Measurements from ENCODE around the gene MEIS1. TPM values are rescaled to one million over a fixed set of nuclear protein-coding genes. Genes with fewer than 3 reads are reported as not detected.
A peak's percentile ranks its signal among the peaks of the same experiment; 100 is the strongest.

MEIS1 gene
- total and polyA plus RNA-seq, 5 experiments from 2014 or later: not detected

DNA sequence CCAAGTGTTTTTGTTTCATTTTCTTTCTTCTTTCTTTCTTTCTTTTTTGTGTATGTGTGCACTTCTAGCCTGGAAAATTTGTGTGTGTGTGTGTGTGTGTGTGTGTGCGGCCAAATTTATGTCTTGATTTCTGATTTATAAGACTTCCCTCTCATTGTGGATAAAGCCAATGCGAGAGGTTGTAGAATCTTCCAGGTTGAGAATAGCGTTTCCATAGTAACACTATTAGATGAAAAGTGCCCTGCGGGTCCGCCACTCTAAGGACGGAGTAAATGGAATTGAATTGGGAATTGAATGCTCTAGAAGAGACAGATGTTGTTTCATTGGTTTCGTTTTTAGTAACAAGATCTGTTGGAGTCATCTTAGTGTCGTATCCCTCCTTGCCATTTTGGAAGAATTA lies 81.6 kb downstream of the MEIS1 start:
- Mint-ChIP-seq H3K36me3 (no peaks in the 10 kb centered on the region), H3K4me1 (no peaks in the 10 kb centered on the region), H3K27ac (no peak overlapping the region), H3K9me3 (peaks cover 0 to 2% (median 0%) of the 10 kb centered on the region in 9 donors), H3K4me3 (no peak overlapping the region), H3K27me3 (peaks cover 0 to 5% (median 4%) of the 10 kb centered on the region in 5 donors)
- POLR2A ChIA-PET: no interaction called here
- no peak for ATAC-seq
- no peak for DNase-seq

- no peak overlapping the region for H3K4me3 Mint-ChIP-seq
- H3K4me1 Mint-ChIP-seq: no peaks in the 10 kb centered on the region
- H3K36me3 Mint-ChIP-seq: no peaks in the 10 kb centered on the region
- H3K27me3 Mint-ChIP-seq: peaks cover 2 to 15% (median 5%) of the 10 kb centered on the region in 5 donors
- POLR2A ChIA-PET: no interaction called here
- ATAC-seq: no peak
- H3K9me3 Mint-ChIP-seq: peaks cover 0 to 2% (median 0%) of the 10 kb centered on the region in 9 donors
- DNase-seq: no peak
- H3K27ac Mint-ChIP-seq: no peak overlapping the region
Observed at GRCh38 chr2:66517772-66518171, 82.8 kb downstream of the MEIS1 start.

DNA sequence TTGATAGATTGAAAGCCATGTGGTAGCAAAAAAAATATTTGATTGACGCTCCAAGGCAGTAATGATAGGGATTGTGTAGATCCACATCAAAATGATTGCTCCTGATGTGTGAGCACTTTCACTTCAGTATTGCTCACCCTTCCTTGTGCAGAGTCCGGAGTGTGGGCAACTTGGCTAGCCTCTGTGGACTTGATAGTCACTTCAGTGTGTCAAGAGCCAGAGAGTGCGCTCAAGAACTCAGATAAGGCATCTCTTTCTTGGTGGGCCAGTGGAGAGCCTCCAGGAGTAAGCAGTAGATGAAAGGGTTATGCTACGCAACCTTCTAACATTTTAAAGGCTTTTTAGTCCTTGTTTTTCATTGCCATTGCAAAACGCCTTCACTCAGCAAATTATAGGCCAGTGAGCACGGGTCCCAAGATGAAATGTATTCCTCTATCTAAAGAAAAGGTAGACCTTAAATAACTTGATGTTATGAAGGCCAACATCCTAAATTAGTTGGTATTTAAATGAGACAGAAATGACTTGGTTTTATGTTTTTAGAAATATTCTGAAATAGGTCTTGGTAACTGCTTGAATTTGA lies 84.4 kb downstream of the MEIS1 start:
- Mint-ChIP-seq H3K36me3 (no peaks in the 10 kb centered on the region), H3K4me3 (no peak overlapping the region), H3K4me1 (no peaks in the 10 kb centered on the region), H3K27ac (no peak overlapping the region), H3K9me3 (peaks cover 0 to 2% (median 0%) of the 10 kb centered on the region in 9 donors), H3K27me3 (peaks cover 2 to 15% (median 5%) of the 10 kb centered on the region in 5 donors)
- ATAC-seq: no peak
- POLR2A ChIA-PET: no interaction called here
- no peak for DNase-seq

GRCh38 chr2:66521291-66521922 lies 86.5 kb downstream of the MEIS1 start:
- peaks cover 0 to 2% (median 0%) of the 10 kb centered on the region in 9 donors for H3K9me3 Mint-ChIP-seq
- ATAC-seq (no peak), DNase-seq (no peak)
- no peak overlapping the region for H3K4me3 Mint-ChIP-seq
- H3K27me3 Mint-ChIP-seq: peaks cover under 1 to 15% (median 6%) of the 10 kb centered on the region in 5 donors
- H3K36me3 Mint-ChIP-seq: no peaks in the 10 kb centered on the region
- peak overlapping the region in 1 of 10 donors; percentile 1 for H3K27ac Mint-ChIP-seq
- no peaks in the 10 kb centered on the region for H3K4me1 Mint-ChIP-seq
- POLR2A ChIA-PET: no interaction called here

DNA sequence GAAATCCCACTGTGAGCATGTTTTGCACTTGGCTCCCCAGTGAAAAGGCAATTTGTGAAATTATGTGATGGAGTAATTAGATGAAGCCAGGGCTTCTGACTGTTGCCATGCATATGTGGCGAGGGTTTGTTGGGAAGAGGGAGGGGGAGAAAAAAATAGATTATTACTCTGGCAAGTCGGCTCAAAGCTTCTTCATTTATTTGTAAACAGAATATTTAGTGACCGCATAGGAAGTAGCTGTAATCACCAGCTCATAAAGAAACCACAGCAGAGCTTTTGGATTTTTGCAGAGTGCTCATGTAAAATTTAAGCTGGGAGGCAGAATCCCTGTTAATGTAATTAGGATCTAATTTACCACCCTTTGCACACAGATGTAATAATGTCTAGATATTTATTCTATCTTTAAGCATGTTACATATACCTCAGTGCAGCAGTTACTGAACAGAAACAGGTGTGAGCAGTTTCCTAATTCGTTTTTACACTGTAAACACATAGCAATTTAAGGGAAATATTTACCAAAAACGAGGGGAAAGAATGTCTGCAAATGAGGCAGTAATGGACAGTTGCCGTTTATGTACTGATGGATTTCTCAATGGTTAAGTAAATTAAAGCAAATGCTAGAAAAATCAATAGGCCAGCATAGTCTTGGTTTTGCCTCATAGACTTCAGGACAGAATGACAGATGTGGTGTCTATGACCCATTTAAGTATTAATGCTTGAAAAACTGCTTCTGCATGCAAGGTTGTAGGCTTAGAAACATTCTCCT lies 87.9 kb downstream of the MEIS1 start:
- Mint-ChIP-seq H3K36me3 (no peaks in the 10 kb centered on the region), H3K27ac (no peak overlapping the region), H3K9me3 (peaks cover 0 to 2% (median 0%) of the 10 kb centered on the region in 9 donors), H3K4me3 (no peak overlapping the region), H3K4me1 (no peaks in the 10 kb centered on the region), H3K27me3 (peaks cover under 1 to 15% (median 6%) of the 10 kb centered on the region in 5 donors)
- ATAC-seq: no peak
- POLR2A ChIA-PET: no interaction called here
- DNase-seq: no peak

DNA sequence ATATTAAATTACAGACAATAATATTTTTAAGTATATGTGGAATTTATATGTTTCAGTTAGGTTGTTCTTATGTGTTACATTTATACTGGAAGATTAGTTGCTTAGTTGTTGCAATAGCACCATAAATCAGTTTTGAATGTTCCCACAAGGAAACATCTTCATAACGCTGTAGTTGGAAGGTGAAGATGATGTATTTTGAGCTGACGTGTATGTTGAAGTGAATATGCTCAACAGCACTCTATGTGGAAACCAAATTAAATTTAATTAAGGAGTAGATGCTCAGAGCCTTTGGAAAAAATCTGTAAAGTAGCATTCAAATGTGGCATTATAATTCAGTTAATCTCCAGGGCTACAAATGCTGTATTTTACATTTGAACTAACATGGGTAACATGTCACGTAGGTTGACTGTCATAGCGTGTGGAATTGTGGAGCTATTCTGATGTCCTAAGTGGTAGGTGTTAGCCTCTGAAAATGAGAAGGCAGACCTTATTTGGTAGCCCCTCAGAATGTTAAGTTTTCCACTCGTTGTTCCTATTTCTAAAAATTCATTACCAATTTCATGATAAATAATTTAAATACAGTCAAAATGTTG lies 88.5 kb downstream of the MEIS1 start:
- ATAC-seq (no peak), DNase-seq (no peak)
- H3K27ac Mint-ChIP-seq: no peak overlapping the region
- H3K4me1 Mint-ChIP-seq: no peaks in the 10 kb centered on the region
- H3K36me3 Mint-ChIP-seq: no peaks in the 10 kb centered on the region
- no peak overlapping the region for H3K4me3 Mint-ChIP-seq
- POLR2A ChIA-PET: no interaction called here
- peaks cover 2 to 15% (median 6%) of the 10 kb centered on the region in 5 donors for H3K27me3 Mint-ChIP-seq
- H3K9me3 Mint-ChIP-seq: peaks cover 0 to 2% (median 0%) of the 10 kb centered on the region in 9 donors

GRCh38 chr2:66523990-66524389 lies 89.1 kb downstream of the MEIS1 start:
- no peaks in the 10 kb centered on the region for H3K36me3 Mint-ChIP-seq
- H3K4me3 Mint-ChIP-seq: no peak overlapping the region
- ATAC-seq (no peak), DNase-seq (no peak)
- peaks cover 0 to 3% (median 0%) of the 10 kb centered on the region in 9 donors for H3K9me3 Mint-ChIP-seq
- no peaks in the 10 kb centered on the region for H3K4me1 Mint-ChIP-seq
- H3K27ac Mint-ChIP-seq: no peak overlapping the region
- POLR2A ChIA-PET: no interaction called here
- peaks cover 2 to 15% (median 6%) of the 10 kb centered on the region in 5 donors for H3K27me3 Mint-ChIP-seq

DNA sequence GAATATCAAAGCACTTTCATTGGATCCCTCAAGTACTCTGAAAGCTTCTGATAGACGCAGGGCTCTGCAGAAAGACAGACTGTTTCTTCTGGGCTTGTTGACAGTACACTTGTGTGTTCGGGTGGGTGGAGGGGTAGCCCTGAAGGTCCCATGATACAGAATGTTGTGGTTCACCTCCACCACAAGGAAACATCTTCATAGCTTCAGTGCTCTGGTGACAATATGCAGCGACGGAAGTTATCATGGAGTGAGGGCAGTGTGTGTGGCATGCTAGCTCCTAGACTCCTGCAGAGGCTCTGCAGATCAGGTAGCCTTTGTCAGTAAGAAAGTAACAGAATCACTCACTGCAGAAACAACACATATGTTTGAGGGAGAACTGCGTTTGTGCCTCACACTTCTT lies 90.7 kb downstream of the MEIS1 start:
- Mint-ChIP-seq H3K9me3 (peaks cover 0 to 3% (median 0%) of the 10 kb centered on the region in 9 donors), H3K27me3 (peaks cover 2 to 15% (median 6%) of the 10 kb centered on the region in 5 donors), H3K27ac (no peak overlapping the region), H3K4me3 (no peak overlapping the region), H3K36me3 (no peaks in the 10 kb centered on the region), H3K4me1 (no peaks in the 10 kb centered on the region)
- ATAC-seq (no peak), DNase-seq (no peak)
- POLR2A ChIA-PET: no interaction called here

DNA sequence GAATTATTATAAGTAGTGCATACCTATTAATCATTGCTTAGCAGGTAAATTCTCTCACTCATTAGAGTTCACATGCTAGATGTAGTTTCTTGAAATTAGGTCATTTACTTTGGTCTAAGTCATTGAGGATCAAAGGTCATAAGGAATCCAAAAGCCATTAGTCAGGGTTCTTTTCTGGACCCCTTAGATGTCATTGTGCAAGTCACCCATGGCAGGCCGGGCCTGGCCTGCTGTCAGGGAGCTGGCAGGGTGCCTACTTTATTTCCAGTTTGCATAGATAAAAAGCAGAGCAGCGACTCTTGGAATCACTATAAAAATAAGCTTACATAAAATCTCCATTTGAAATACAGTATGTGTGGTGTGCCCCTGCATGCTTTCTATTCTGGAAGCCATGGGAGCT lies 91.3 kb downstream of the MEIS1 start:
- no peaks in the 10 kb centered on the region for H3K36me3 Mint-ChIP-seq
- no peak for DNase-seq
- POLR2A ChIA-PET: no interaction called here
- no peak for ATAC-seq
- no peaks in the 10 kb centered on the region for H3K4me1 Mint-ChIP-seq
- peaks cover 0 to 3% (median 0%) of the 10 kb centered on the region in 9 donors for H3K9me3 Mint-ChIP-seq
- H3K4me3 Mint-ChIP-seq: no peak overlapping the region
- no peak overlapping the region for H3K27ac Mint-ChIP-seq
- peaks cover under 1 to 14% (median 6%) of the 10 kb centered on the region in 5 donors for H3K27me3 Mint-ChIP-seq

- Mint-ChIP-seq H3K27ac (no peak overlapping the region), H3K4me3 (no peak overlapping the region), H3K9me3 (peaks cover 0 to 3% (median 0%) of the 10 kb centered on the region in 9 donors), H3K36me3 (no peaks in the 10 kb centered on the region), H3K4me1 (no peaks in the 10 kb centered on the region), H3K27me3 (peaks cover 0 to 6% (median 0%) of the 10 kb centered on the region in 5 donors)
- no peak for ATAC-seq
- POLR2A ChIA-PET: interaction anchor here (0.6 kb wide), 1 partner anchor 14 kb away, joined by 3 read pairs; no protein-coding TSS in a partner anchor
- DNase-seq: no peak
Observed at GRCh38 chr2:66528974-66529724, 94.2 kb downstream of the MEIS1 start.

- Mint-ChIP-seq H3K4me3 (no peak overlapping the region), H3K4me1 (no peaks in the 10 kb centered on the region), H3K27ac (no peak overlapping the region), H3K9me3 (peaks cover 0 to 3% (median 0%) of the 10 kb centered on the region in 9 donors), H3K36me3 (no peaks in the 10 kb centered on the region), H3K27me3 (peaks cover 0 to 3% (median 0%) of the 10 kb centered on the region in 5 donors)
- POLR2A ChIA-PET: no interaction called here
- DNase-seq: no peak
- ATAC-seq: no peak
Observed at GRCh38 chr2:66530651-66531050, 95.7 kb downstream of the MEIS1 start.

DNA sequence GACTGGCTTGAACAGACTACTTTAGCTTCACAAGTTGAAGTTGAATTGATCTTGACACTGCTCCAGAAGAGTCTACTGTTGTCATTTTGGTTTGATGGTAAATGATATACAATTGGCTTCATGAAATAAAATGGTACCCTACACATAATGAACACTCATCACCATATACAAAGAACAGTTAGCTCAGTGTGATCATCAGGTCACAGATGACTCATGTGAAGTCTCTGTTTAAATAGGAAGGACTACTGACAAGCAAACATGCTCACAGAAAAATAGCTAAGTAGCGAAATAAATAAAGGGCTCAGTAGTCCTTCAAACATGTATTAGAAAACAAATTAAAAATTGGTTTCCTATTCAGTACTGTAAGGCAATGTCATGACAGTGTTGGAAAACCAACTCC lies 96.2 kb downstream of the MEIS1 start:
- Mint-ChIP-seq H3K4me3 (no peak overlapping the region), H3K4me1 (no peaks in the 10 kb centered on the region), H3K36me3 (no peaks in the 10 kb centered on the region), H3K9me3 (peaks cover 0 to 3% (median 0%) of the 10 kb centered on the region in 9 donors), H3K27me3 (peaks cover 0 to 3% (median 0%) of the 10 kb centered on the region in 5 donors), H3K27ac (no peak overlapping the region)
- DNase-seq (no peak), ATAC-seq (no peak)
- POLR2A ChIA-PET: no interaction called here
